Psoas muscle (tissue), 8 donors: ENCODE measurements around the gene LRTM2. TPM values are rescaled to one million over a fixed set of nuclear protein-coding genes. Genes with fewer than 3 reads are reported as not detected.

ENCODE experiments used
- ATAC-seq, 4 donors: fragments of 200-7000 bp; cut with Tn5 transposase; one replicate each; pipeline ENCODE4 v1.9.1; 2020; ENCODE audit warnings: moderate library complexity in 3 of 4, mild to moderate bottlenecking in 2 of 4
- DNase-seq, 2 donors: peaks; one replicate each; pipeline ENCODE4 v3.0.0-alpha.2; 2020
- H3K27ac ChIP-seq: fragments of 200-600 bp; one replicate; pipeline ENCODE4 v1.8.0; 2022
- H3K27me3 ChIP-seq, 3 donors: fragments of 200-600 bp in 1 of 3; one replicate each; pipeline versions ENCODE4 v1.6.1 to v1.8.0; 2013 to 2022; ENCODE audit warnings: low read length in 2 of 3, mild to moderate bottlenecking in 2 of 3, moderate library complexity in 1 of 3; ENCODE audit not compliant: insufficient read depth in 3 of 3
- H3K36me3 ChIP-seq, 2 donors: fragments of 200-600 bp in 1 of 2; one replicate each; pipeline versions ENCODE4 v1.6.1 to v1.8.0; 2013 to 2022; ENCODE audit warnings: low read depth in 1 of 2, mild to moderate bottlenecking in 1 of 2, moderate library complexity in 1 of 2; ENCODE audit not compliant: insufficient read depth in 1 of 2
- H3K4me1 ChIP-seq: fragments of 200-600 bp; one replicate; pipeline ENCODE4 v1.8.0; 2022
- H3K4me3 ChIP-seq: fragments of 200-600 bp; one replicate; pipeline ENCODE4 v1.8.0; 2022; ENCODE audit warnings: mild to moderate bottlenecking
- H3K9me3 ChIP-seq: fragments of 200-600 bp; one replicate; pipeline ENCODE4 v1.8.0; 2022
- WGBS, 3 donors: extraction: QIAGEN DNeasy Blood & Tissue Kit; methylation state at CpG; one replicate each; pipeline versions ENCODE4 v1.1.6 to v1.1.7; 2013; 5-methylcytosine and 5-hydroxymethylcytosine counted together
- intact Hi-C, 2 donors: fragments of 100-400 bp; cut with DNase I; formaldehyde crosslinking; loops; one replicate each; pipeline versions ENCODE4 v1.11.0 to v1.14.2; 2022
- polyA plus RNA-seq, 3 donors: library from polyadenylated mRNA; stranded (reverse); fragments of 200-250 nt; gene quantifications; one replicate each; pipeline ENCODE4 v1.2.3, GENCODE V29; 2013
- total RNA-seq, 4 donors: library from RNA; stranded (reverse); fragmentation: NEBNext Ultra II Directional in 2 of 4; extraction: Animal tissue kit (Norgen Biotek cat#: 25700) in 2 of 4; gene quantifications; one replicate each; pipeline versions ENCODE4 v1.2.1 to v1.2.4, GENCODE V29; 2021 to 2023
- TF ChIP-seq, protein P1 (sequence below): fragments of 200-600 bp; IDR thresholded peaks from one replicate; pipeline ENCODE4 v1.8.0; 2022; ENCODE audit warnings: antibody characterized with exemption
- donor health status: healthy with polysubstance abuse.
- donor health status: DM: no; HTN: no; CAD: no; lungs with moderate emphysema.
- donor health status: Bipolar disorder and iron deficiency.
- donor health status: healthy.
- donor health status: DM: yes; HTN: yes; CAD: no.
- donor health status: DM: no; HTN: no; CAD: no.
- donor health status: DM: no; HTN: no; CAD: no.
- donor health status: DM: yes; HTN: yes; CAD: no.

The LRTM2 gene
- total and polyA plus RNA-seq, 7 donors = not detected

- WGBS, 3 donors = 56 to 80% (median 63%) methylated on average over 4 of the region's 4 CpGs
- DNase-seq (no peak), ATAC-seq (no peak)
- Histone ChIP-seq H3K4me3 (no peak overlapping the region), H3K4me1 (no peaks in the 10 kb centered on the region), H3K27ac (no peak overlapping the region), H3K27me3 (no peaks in the 10 kb centered on the region), H3K9me3 (no peaks in the 10 kb centered on the region), H3K36me3 (no peaks in the 10 kb centered on the region)
- intact Hi-C loops = no loop called here
- TF ChIP-seq, protein P1, sequence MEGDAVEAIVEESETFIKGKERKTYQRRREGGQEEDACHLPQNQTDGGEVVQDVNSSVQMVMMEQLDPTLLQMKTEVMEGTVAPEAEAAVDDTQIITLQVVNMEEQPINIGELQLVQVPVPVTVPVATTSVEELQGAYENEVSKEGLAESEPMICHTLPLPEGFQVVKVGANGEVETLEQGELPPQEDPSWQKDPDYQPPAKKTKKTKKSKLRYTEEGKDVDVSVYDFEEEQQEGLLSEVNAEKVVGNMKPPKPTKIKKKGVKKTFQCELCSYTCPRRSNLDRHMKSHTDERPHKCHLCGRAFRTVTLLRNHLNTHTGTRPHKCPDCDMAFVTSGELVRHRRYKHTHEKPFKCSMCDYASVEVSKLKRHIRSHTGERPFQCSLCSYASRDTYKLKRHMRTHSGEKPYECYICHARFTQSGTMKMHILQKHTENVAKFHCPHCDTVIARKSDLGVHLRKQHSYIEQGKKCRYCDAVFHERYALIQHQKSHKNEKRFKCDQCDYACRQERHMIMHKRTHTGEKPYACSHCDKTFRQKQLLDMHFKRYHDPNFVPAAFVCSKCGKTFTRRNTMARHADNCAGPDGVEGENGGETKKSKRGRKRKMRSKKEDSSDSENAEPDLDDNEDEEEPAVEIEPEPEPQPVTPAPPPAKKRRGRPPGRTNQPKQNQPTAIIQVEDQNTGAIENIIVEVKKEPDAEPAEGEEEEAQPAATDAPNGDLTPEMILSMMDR = no peak
Observed at GRCh38 chr12:1847411-1847810, 27.0 kb downstream of the LRTM2 start.

DNA sequence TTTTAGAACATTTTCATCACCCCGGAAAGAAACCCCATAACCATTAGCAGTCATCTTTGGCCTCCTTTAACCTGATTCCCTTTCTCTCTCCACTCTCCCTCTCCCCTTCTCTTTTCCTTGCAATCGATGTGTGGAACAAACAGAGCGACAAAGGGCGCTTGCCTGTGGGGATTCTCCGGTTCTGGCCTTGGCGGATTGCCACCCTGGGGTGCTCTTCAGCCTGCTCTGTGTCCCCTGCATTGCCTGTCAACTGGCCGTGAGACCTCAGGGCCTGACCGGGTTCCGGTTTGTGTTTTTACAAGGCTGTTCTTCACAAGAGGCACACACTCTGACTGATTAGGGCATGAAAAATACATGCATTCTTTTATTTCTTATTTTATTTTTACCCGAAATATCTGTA lies 27.8 kb downstream of the LRTM2 start:
- Histone ChIP-seq H3K27me3 (no peaks in the 10 kb centered on the region), H3K4me1 (no peaks in the 10 kb centered on the region), H3K4me3 (no peak overlapping the region), H3K27ac (no peak overlapping the region), H3K9me3 (no peaks in the 10 kb centered on the region), H3K36me3 (no peaks in the 10 kb centered on the region)
- WGBS, 3 donors = 64 to 79% (median 74%) methylated on average over 10 of the region's 10 CpGs
- TF ChIP-seq, protein P1 = no peak
- intact Hi-C loops = no loop called here
- DNase-seq (no peak), ATAC-seq (no peak)

DNA sequence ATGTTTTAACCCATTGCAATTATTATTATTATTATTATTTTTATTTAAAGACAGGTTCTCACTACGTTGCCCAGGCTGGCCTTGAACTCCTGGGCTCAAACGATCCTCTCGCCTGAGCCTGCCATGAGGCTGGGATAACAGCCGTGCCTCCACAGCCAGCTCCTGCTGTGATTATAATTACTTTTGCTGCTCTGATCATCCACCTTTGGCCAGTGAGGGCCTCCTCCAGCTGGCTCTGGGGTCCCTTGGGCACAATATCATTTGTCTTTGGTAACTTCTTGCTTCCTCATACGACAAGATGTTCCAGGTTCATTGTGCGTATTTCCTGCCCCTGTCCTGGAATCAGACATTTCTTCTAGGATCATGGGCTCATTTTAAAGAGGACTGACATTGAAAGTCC lies 28.4 kb downstream of the LRTM2 start:
- Histone ChIP-seq H3K4me1 (no peaks in the 10 kb centered on the region), H3K36me3 (no peaks in the 10 kb centered on the region), H3K9me3 (no peaks in the 10 kb centered on the region), H3K27me3 (no peaks in the 10 kb centered on the region), H3K4me3 (no peak overlapping the region), H3K27ac (no peak overlapping the region)
- intact Hi-C loops = no loop called here
- DNase-seq = no peak
- no peak for ATAC-seq
- WGBS, 3 donors = 47 to 66% (median 57%) methylated on average over 6 of the region's 6 CpGs
- TF ChIP-seq, protein P1 = no peak

DNA sequence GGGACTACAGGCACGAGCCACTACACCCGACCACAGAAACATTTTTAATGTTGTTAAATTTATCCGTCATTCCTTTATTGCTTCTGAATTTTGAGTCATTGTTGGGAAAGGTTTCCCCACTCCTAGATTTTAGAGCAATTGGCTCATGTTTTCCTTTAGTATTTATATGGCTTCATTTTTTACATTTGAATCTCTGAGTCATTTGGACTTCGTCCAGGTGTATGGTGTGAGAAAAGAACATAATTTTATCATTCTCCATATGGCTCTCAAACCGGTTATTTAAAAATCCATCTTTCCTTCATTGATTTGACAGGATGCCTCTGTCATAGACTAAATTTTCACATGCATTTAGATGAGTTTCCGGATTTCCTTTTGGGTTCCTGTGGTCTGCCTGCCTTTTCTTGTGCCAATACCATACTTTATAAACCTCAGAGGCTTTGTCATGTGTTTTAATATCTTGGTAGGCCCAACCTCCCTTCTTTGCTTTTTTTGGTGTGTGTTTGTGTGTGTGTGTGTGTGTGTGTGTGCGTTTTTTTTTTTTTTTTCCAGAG lies 30.9 kb downstream of the LRTM2 start:
- no peaks in the 10 kb centered on the region for H3K27me3 ChIP-seq
- ATAC-seq (no peak), DNase-seq (no peak)
- intact Hi-C loops = no loop called here
- no peaks in the 10 kb centered on the region for H3K36me3 ChIP-seq
- H3K4me3 ChIP-seq = no peak overlapping the region
- whole genome bisulfite sequencing, 3 donors = 65 to 74% (median 74%) methylated on average over 7 of the region's 7 CpGs
- TF ChIP-seq, protein P1 = no peak
- H3K4me1 ChIP-seq = no peaks in the 10 kb centered on the region
- no peak overlapping the region for H3K27ac ChIP-seq
- H3K9me3 ChIP-seq = peaks cover 3% of the 10 kb centered on the region

DNA sequence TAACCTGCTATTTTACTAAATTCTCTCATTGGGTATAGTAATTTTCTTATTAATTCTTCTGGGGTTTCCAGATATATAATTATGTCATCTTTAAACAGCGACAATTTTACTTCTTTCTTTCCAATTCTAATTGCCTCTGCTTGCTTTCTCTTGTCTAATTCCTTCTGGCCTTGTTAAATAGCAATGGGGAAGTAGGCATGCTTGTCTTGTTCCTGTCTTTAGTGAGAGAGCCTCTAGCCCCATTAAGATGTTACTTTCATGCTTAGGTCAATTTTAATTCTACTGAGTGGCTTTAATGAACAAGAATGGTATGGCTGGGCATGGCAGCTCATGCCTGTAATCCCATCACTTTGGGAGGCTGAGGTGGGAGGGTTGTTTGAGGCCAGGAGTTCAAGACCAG lies 31.7 kb downstream of the LRTM2 start:
- Histone ChIP-seq H3K36me3 (no peaks in the 10 kb centered on the region), H3K9me3 (peaks cover 3% of the 10 kb centered on the region), H3K4me3 (no peak overlapping the region), H3K27me3 (no peaks in the 10 kb centered on the region), H3K4me1 (no peaks in the 10 kb centered on the region), H3K27ac (no peak overlapping the region)
- 89 to 100% (median 92%) methylated on average over 1 of the region's 1 CpG for WGBS, 3 donors
- ATAC-seq = no peak
- TF ChIP-seq, protein P1 = no peak
- DNase-seq = no peak
- intact Hi-C loops = no loop called here
